GM18873 (cell line): ENCODE measurements around the gene VWA8.
"Not testable (repeated sequence)": the region's sequence is repeated elsewhere in the genome, so short reads cannot be mapped to it uniquely, and the experiment has no call there.

ENCODE experiments used
- ATAC-seq: cut with Tn5 transposase; IDR thresholded peaks from one replicate; pipeline ENCODE4 v1.9.1; 2021; ENCODE audit warnings: mild to moderate bottlenecking, moderate library complexity, moderate number of reproducible peaks; ENCODE audit not compliant: unreplicated experiment, low FRiP score

The VWA8 gene

GRCh38 chr13:41631296-41631965 lies 329.5 kb downstream of the VWA8 start:
- ATAC-seq: no peak

GRCh38 chr13:41627425-41627824 lies 333.5 kb downstream of the VWA8 start:
- no peak for ATAC-seq

GRCh38 chr13:41624041-41624440 lies 336.9 kb downstream of the VWA8 start:
- ATAC-seq: no peak

GRCh38 chr13:41622432-41623429 lies 338.2 kb downstream of the VWA8 start:
- no peak for ATAC-seq

- no peak for ATAC-seq
Observed at GRCh38 chr13:41621716-41622431, 339.0 kb downstream of the VWA8 start.

GRCh38 chr13:41617633-41618032 lies 343.3 kb downstream of the VWA8 start:
- ATAC-seq: not testable (repeated sequence)

GRCh38 chr13:41616151-41616550 lies 344.8 kb downstream of the VWA8 start:
- ATAC-seq: no peak

GRCh38 chr13:41615528-41615855 lies 345.4 kb downstream of the VWA8 start:
- ATAC-seq: no peak

GRCh38 chr13:41614671-41615527 lies 346.0 kb downstream of the VWA8 start:
- no peak for ATAC-seq

- no peak for ATAC-seq
Observed at GRCh38 chr13:41613984-41614661, 346.8 kb downstream of the VWA8 start.

- ATAC-seq: no peak
Observed at GRCh38 chr13:41613471-41613870, 347.4 kb downstream of the VWA8 start.

GRCh38 chr13:41611385-41611784 lies 349.5 kb downstream of the VWA8 start:
- ATAC-seq: no peak

- ATAC-seq: no peak
Observed at GRCh38 chr13:41610404-41610803, 350.5 kb downstream of the VWA8 start.

GRCh38 chr13:41609828-41610227 lies 351.1 kb downstream of the VWA8 start:
- no peak for ATAC-seq

GRCh38 chr13:41608839-41609177 lies 352.1 kb downstream of the VWA8 start:
- no peak for ATAC-seq

- no peak for ATAC-seq
Observed at GRCh38 chr13:41608111-41608838, 352.6 kb downstream of the VWA8 start.

GRCh38 chr13:41606646-41607045 lies 354.3 kb downstream of the VWA8 start:
- ATAC-seq: no peak

- no peak for ATAC-seq
Observed at GRCh38 chr13:41605319-41606285, 355.3 kb downstream of the VWA8 start.
